Measurements from ENCODE around the gene PXDN. TPM values are rescaled to one million over a fixed set of nuclear protein-coding genes. Genes with fewer than 3 reads are reported as not detected.
"Not testable (repeated sequence)": the region's sequence is repeated elsewhere in the genome, so short reads cannot be mapped to it uniquely, and the experiment has no call there.

The PXDN gene
- polyA plus RNA-seq, 3 donors from 2014 or later, result 0.93 to 1.0 TPM; not detected in 1

GRCh38 chr2:1770566-1771380 lies 26.5 kb upstream of the PXDN start:
- Mint-ChIP-seq H3K27me3 (ENCODE audit: low read depth in 3 of 3) (peaks cover 0 to 4% (median 2%) of the 10 kb centered on the region in 3 donors), H3K27ac (no peak overlapping the region), H3K36me3 (no peaks in the 10 kb centered on the region), H3K9me3 (peaks cover 0 to 2% (median 0%) of the 10 kb centered on the region in 6 donors), H3K4me3 (no peak overlapping the region), H3K4me1 (no peaks in the 10 kb centered on the region)
- DNase-seq, result no peak

- no peaks in the 10 kb centered on the region for H3K36me3 Mint-ChIP-seq
- peak in 2 of 3 donors; percentile 9 to 11 for DNase-seq
- H3K27me3 Mint-ChIP-seq (ENCODE audit: low read depth in 3 of 3), result peaks cover 0 to 2% (median 2%) of the 10 kb centered on the region in 3 donors
- H3K9me3 Mint-ChIP-seq, result peaks cover 0 to 2% (median 0%) of the 10 kb centered on the region in 6 donors
- no peak overlapping the region for H3K4me3 Mint-ChIP-seq
- H3K4me1 Mint-ChIP-seq, result no peaks in the 10 kb centered on the region
- H3K27ac Mint-ChIP-seq, result no peak overlapping the region
Observed at GRCh38 chr2:1769703-1770422, 25.5 kb upstream of the PXDN start.

GRCh38 chr2:1767939-1768691 lies 23.8 kb upstream of the PXDN start:
- Mint-ChIP-seq H3K36me3 (no peaks in the 10 kb centered on the region), H3K4me3 (no peak overlapping the region), H3K27me3 (ENCODE audit: low read depth in 3 of 3) (peaks cover 0 to 4% (median 2%) of the 10 kb centered on the region in 3 donors), H3K9me3 (peaks cover 0 to 2% (median 0%) of the 10 kb centered on the region in 6 donors), H3K4me1 (no peaks in the 10 kb centered on the region), H3K27ac (no peak overlapping the region)
- DNase-seq, result no peak

- H3K4me1 Mint-ChIP-seq, result no peaks in the 10 kb centered on the region
- DNase-seq, result no peak
- H3K9me3 Mint-ChIP-seq, result peaks cover 0 to 2% (median 0%) of the 10 kb centered on the region in 6 donors
- peaks cover 2 to 4% (median 4%) of the 10 kb centered on the region in 3 donors for H3K27me3 Mint-ChIP-seq (ENCODE audit: low read depth in 3 of 3)
- no peak overlapping the region for H3K4me3 Mint-ChIP-seq
- no peak overlapping the region for H3K27ac Mint-ChIP-seq
- no peaks in the 10 kb centered on the region for H3K36me3 Mint-ChIP-seq
Observed at GRCh38 chr2:1766851-1767811, 22.8 kb upstream of the PXDN start.

- Mint-ChIP-seq H3K4me1 (no peaks in the 10 kb centered on the region), H3K4me3 (no peak overlapping the region)
Observed at GRCh38 chr2:1766425-1766824, 22.1 kb upstream of the PXDN start.

GRCh38 chr2:1765201-1765600 lies 20.9 kb upstream of the PXDN start:
- H3K9me3 Mint-ChIP-seq; H3K36me3 Mint-ChIP-seq; DNase-seq; H3K27ac Mint-ChIP-seq; H3K4me1 Mint-ChIP-seq; H3K27me3 Mint-ChIP-seq (ENCODE audit: low read depth in 3 of 3); H3K4me3 Mint-ChIP-seq: not testable (repeated sequence)

More at GRCh38 chr2:1766425-1766824, 22.1 kb upstream of the PXDN start:
- Mint-ChIP-seq H3K9me3 (peaks cover 0 to 2% (median 0%) of the 10 kb centered on the region in 6 donors), H3K36me3 (no peaks in the 10 kb centered on the region), H3K27me3 (ENCODE audit: low read depth in 3 of 3) (peaks cover 2 to 4% (median 4%) of the 10 kb centered on the region in 3 donors), H3K27ac (no peak overlapping the region)
- DNase-seq, result no peak

GRCh38 chr2:1759611-1759930 lies 15.3 kb upstream of the PXDN start:
- H3K9me3 Mint-ChIP-seq, result no peaks in the 10 kb centered on the region
- DNase-seq, result no peak
- no peaks in the 10 kb centered on the region for H3K36me3 Mint-ChIP-seq
- H3K4me3 Mint-ChIP-seq, result no peak overlapping the region
- peaks cover 2 to 6% (median 6%) of the 10 kb centered on the region in 3 donors for H3K27me3 Mint-ChIP-seq (ENCODE audit: low read depth in 3 of 3)
- H3K4me1 Mint-ChIP-seq, result no peaks in the 10 kb centered on the region
- H3K27ac Mint-ChIP-seq, result no peak overlapping the region

GRCh38 chr2:1758774-1759610 lies 14.7 kb upstream of the PXDN start:
- Mint-ChIP-seq H3K4me3 (no peak overlapping the region), H3K27ac (no peak overlapping the region), H3K9me3 (no peaks in the 10 kb centered on the region), H3K4me1 (no peaks in the 10 kb centered on the region), H3K36me3 (no peaks in the 10 kb centered on the region), H3K27me3 (ENCODE audit: low read depth in 3 of 3) (peaks cover 2 to 6% (median 5%) of the 10 kb centered on the region in 3 donors)
- no peak for DNase-seq

GRCh38 chr2:1758171-1758570 lies 13.9 kb upstream of the PXDN start:
- no peak for DNase-seq
- Mint-ChIP-seq H3K36me3 (no peaks in the 10 kb centered on the region), H3K27me3 (ENCODE audit: low read depth in 3 of 3) (peaks cover 2 to 7% (median 4%) of the 10 kb centered on the region in 3 donors), H3K4me3 (no peak overlapping the region), H3K9me3 (no peaks in the 10 kb centered on the region), H3K4me1 (no peaks in the 10 kb centered on the region), H3K27ac (no peak overlapping the region)

- no peaks in the 10 kb centered on the region for H3K9me3 Mint-ChIP-seq
- no peak for DNase-seq
- peaks cover 3 to 7% (median 4%) of the 10 kb centered on the region in 3 donors for H3K27me3 Mint-ChIP-seq (ENCODE audit: low read depth in 3 of 3)
- no peaks in the 10 kb centered on the region for H3K36me3 Mint-ChIP-seq
- H3K27ac Mint-ChIP-seq, result no peak overlapping the region
- no peak overlapping the region for H3K4me3 Mint-ChIP-seq
- no peaks in the 10 kb centered on the region for H3K4me1 Mint-ChIP-seq
Observed at GRCh38 chr2:1757567-1757966, 13.3 kb upstream of the PXDN start.

GRCh38 chr2:1757146-1757545 lies 12.8 kb upstream of the PXDN start:
- H3K4me1 Mint-ChIP-seq, H3K9me3 Mint-ChIP-seq, H3K4me3 Mint-ChIP-seq: not testable (repeated sequence)

GRCh38 chr2:1756456-1756855 lies 12.1 kb upstream of the PXDN start:
- DNase-seq, result no peak
- Mint-ChIP-seq H3K27me3 (ENCODE audit: low read depth in 3 of 3) (peaks cover 2 to 10% (median 3%) of the 10 kb centered on the region in 3 donors), H3K9me3 (no peaks in the 10 kb centered on the region), H3K4me1 (no peaks in the 10 kb centered on the region), H3K4me3 (no peak overlapping the region), H3K27ac (no peak overlapping the region), H3K36me3 (no peaks in the 10 kb centered on the region)

More at GRCh38 chr2:1757146-1757545, 12.8 kb upstream of the PXDN start:
- H3K27ac Mint-ChIP-seq; H3K27me3 Mint-ChIP-seq (ENCODE audit: low read depth in 3 of 3); H3K36me3 Mint-ChIP-seq; DNase-seq: not testable (repeated sequence)

Data from immature natural killer cell (primary cell).